ENCODE results near the gene PDGFC. TPM values are rescaled to one million over a fixed set of nuclear protein-coding genes. Genes with fewer than 3 reads are reported as not detected.

PDGFC gene, protein sequence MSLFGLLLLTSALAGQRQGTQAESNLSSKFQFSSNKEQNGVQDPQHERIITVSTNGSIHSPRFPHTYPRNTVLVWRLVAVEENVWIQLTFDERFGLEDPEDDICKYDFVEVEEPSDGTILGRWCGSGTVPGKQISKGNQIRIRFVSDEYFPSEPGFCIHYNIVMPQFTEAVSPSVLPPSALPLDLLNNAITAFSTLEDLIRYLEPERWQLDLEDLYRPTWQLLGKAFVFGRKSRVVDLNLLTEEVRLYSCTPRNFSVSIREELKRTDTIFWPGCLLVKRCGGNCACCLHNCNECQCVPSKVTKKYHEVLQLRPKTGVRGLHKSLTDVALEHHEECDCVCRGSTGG
- 88.7 and 162 TPM in 2 replicates for total RNA-seq (2014; rRNA removed; shearing (Covaris generic))

DNA sequence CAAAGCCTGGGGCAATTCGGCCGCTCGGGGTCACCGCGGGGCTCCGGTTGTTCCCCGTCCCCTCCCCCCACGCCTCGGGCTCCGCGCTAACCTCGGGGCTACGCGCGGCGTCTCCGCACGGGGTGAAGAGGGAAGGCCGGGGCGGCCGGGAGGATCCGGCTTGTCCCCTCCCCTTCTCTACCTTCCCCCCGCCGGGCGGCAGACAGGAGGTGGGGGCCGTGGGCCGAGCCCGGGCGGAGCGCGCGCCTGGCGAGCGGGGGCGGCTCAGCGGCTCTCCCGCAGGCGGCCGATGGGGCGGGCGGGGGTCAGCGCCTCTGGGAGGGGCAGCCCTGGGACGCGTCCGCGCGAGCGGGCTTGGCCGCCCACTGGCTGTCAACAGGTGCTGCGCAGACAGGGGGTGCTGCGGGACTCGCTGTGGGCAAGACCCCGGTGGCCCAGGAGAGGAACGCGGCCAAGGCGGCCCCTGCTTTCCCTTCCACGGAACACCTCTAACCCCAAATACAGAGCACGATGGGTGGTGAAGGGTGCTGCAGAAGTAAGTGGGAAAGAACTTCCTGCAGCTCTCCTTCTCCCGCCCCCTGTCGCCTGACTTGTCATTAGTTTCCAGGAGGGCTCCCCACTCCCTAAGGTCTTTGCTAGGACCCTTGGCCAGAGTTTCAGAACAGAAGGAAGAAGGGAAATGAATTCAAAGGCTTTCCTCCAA lies at the start of gene PDGFC:
Gene PDGFC, minus strand, starts transcription at position 124 of the 703 bp plus-strand sequence. CDS start 896 bp downstream, outside the sequence.
- peak; percentile 80 for DNase-seq (ENCODE audit: low read depth)

DNA sequence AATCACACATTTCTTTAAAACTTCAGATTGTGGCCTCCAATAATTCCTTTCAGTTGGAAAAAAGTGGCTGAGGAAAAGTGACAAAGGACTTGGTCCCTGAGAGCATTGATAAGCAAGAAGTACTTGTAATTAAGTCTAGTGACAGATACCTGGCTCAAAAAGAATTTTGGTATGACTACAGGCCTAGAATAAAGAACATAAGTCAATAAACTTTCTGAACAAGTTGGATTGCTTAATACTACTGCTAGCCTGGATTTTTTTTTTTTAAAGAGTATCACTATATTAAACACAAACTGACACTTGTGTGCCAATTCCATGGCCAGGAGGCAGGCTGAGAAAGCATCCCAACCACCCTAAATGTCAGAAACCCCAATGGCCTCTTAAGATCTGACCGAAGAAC lies 49.3 kb upstream of the PDGFC start:
- no peak for DNase-seq (ENCODE audit: low read depth)

DNA sequence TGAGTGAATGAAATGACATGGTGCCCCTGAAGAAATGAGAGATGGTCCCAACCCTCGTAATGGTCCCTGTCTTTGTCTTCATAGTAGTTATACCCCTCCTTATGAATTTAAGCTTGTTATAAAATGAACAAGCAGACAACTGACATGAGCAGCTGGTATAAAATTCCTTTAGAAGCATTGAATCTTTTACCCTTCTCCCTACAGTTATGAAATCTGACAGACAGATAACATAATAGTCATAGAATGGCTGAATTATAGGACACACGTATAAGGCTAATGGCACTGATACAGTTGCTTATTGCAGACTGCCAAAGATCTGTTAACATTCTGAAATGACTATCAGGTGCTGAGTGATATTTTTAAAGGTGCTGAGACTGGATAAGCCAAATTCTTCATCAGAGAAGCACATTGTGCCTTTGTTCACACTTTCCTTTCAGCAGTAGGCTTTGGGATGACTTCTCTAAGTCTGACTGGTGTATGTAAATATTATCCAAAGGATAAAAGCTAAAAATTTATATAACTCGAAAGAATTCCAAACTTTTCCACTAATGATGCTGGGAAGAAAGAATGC lies 47.4 kb upstream of the PDGFC start:
- no peak for DNase-seq (ENCODE audit: low read depth)

DNA sequence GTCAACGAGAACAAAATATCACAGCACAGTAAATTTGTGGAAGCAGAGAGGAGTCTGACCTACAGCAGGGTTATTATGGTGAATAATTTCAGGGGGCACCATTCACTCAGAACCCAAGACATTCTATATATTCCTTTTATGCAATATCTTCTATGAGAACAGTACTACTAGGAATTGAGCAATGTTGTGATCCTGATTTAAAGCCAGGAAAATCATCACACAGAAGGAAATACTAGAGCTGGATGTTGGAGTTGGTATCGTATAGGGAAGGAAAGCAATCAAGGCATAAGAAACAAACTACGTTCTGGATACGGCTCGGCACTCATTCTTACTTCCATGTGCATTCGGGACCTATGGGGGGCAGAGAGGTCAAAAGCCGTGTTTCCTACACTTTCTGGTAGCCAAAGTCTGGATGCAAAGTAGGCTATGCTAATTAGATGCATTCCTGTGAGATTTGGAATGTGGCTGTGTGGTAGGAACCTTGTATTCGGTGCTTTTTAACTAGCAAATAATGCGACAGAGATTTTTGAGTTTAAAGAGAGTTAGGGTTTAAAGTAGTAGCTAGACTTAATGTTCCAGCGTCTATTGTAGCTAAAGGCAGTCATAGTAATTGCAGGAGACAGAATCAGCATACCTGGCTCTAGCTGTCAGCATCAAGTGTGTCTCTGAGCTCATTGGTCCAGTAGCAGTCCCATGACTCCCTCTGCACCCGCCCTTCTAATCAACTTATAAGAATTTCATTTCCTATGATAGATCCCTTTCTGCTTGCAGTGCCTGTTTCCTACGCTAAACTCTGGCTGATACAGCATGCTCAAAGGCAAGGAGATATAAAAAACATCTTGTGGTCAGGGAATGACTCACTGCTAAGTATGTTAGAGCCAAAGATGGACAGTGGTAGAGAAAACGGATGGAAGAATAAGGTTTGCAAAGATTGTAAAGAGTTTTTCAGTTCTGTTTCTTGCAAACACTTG lies 43.3 kb upstream of the PDGFC start:
- DNase-seq (ENCODE audit: low read depth): peak; percentile 89

DNA sequence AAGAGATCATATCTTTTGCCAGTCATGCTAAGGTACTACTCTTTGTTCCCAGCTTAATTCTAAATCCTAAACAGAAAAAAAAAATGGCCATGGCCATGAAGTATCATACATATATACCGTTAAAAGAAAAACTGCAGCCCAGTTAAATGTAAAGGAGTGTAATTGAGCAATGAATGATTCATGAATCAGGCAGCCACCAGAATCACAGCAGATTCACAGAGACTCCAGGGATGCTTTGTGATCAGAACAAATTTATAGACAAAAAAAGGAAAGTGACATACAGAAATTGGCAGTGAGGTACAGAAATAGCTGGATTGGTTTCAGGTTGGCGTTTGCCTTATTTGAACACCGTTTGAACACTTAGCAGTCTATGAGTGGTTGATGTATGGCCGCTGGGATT lies 42.1 kb upstream of the PDGFC start:
- no peak for DNase-seq (ENCODE audit: low read depth)

DNA sequence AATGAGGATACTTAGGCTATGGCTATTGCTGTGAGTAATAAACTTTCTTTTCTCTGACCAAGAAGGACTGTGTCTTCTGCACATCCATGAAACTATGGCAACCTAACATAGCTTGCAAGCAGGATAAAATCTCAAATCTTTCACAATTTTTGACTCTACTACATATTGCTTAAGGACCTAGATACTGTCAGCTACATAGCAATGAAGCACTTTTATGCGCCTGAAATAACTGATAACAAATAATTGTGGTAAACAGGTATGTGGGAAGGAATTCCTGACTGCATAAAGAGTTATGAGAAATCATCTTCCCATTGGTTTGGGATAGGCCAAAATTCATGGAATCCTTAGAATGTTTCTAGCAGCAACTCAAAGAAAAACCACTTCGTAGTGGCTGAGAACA lies 41.2 kb upstream of the PDGFC start:
- peak; percentile 62 for DNase-seq (ENCODE audit: low read depth)

DNA sequence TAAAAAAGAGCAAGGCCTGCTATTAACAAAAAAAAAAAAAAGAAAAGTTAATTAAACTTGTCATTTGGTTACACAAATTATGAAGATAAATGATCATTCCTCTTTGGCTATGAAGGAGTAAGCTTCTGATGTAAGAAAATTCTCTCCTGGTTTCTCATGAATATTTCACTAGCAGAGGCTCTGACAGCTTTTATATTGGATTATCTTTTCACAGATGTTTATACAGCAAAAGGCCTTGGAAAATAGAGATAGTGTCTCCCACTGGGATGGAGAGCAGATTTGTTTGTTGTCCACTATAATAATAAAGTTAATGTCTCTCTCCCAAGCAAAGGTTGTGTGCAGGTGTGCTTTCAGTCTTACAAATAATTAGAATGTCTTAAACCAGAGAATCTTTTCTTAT lies 40.7 kb upstream of the PDGFC start:
- DNase-seq (ENCODE audit: low read depth): no peak

DNA sequence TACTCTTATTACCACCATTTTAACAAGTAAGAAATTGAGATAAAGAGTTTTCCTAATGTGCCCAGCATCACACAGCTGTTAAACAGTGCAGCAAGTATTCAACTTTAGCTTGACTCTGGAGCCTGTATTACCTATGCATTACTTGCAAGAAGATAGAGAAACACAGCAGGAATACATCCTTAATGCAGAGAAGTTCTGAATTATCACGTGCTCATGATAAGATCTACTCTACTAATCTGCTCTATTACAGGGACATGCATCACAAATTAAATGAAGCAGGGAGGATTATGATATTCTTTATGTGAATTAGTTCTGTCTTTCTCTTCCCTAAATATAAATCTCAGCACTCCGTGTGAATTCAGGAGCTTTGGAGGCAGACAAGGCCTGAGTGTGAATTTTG lies 39.0 kb upstream of the PDGFC start:
- no peak for DNase-seq (ENCODE audit: low read depth)

DNA sequence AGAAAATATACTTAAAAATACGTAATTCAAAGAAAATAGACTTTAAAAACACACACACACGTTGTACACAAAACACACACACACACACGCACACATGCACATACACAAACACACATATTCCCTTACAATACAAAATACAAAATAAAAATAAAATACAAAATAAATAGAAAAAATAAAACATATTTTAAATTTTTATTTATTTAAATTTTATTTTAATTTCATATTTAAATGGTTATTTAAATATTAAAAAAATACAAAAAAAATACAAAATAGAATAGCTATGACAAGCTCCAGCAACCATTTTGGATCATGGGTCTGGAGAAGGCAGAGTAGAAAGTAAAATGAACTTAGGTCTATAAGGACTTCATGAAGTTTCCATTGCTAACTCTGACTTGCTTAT lies 34.2 kb upstream of the PDGFC start:
- no peak for DNase-seq (ENCODE audit: low read depth)

DNA sequence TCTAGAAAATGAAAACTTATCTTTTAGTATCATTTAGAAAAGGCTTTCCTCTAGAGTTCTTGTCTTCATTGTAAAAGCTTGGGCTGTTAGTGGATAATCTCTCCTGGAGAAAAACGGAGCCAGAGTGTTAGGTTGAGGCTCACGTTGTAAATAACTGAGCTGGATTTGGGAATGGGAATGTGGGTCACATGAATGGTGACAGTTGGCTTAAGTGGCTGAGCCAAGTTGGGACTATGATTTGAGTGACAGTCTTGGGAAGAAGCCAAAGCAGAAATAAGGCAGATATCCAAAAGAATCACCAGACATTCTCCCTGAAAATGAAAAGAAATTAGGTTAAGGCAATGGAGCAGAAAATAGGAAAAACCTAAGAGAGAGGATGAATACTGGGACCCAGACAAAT lies 33.6 kb upstream of the PDGFC start:
- DNase-seq (ENCODE audit: low read depth): no peak

DNA sequence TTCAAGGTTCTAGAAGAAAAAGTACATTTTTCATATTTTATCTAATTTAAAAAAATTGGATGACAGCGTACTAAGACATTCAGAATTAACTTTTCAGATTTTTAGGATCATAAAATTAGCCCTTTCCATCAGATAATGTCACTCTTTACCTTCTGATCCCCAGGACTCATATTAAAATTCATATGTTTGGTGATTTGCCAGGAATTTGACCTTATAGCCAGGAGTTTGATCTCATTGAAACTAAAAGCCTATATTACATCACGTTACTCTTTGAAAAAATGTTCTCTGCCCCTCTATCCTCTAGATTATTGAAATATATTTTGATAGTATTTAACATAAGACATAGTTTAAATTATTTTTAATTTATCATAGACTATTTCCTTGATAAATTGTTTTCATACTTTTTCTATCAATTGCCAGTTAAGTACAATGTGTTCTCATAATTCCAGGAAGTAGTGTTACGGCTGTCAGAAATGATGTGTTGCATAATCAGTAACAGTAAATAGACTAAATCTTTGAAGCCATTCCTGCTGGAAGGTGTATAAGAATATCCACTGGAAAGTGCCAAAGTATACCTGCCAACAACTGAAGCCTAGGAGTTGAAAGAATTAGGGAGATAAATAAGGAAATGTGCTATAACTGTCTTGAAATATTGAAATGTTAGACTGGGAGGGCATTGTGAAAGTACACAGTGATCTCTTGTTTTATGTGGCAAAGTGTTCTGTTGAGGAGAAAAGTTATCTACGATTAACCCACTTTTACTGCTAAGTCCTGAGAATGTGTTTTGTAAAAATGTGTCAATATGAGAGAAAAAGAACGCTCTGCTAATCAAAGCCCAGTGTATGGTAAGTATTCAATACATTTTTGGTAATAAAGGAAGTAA lies 32.9 kb upstream of the PDGFC start:
- DNase-seq (ENCODE audit: low read depth): no peak

DNA sequence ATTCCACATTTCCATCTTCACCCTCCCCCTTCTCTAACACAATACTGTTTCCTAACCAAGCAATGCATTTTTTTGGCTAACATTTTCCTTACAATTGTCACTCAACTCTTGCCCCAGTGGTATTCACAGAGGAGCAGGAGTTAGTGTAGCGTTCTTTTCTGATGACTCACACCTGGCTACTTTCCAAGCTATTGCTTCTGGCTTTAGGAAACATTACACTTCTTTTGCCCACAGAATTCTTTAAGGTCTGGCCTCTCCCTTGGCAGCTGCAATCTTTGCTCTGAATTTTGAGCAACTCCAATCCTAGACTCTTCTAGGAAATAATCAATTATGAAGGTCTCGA lies 27.5 kb upstream of the PDGFC start:
- DNase-seq (ENCODE audit: low read depth): peak; percentile 97

DNA sequence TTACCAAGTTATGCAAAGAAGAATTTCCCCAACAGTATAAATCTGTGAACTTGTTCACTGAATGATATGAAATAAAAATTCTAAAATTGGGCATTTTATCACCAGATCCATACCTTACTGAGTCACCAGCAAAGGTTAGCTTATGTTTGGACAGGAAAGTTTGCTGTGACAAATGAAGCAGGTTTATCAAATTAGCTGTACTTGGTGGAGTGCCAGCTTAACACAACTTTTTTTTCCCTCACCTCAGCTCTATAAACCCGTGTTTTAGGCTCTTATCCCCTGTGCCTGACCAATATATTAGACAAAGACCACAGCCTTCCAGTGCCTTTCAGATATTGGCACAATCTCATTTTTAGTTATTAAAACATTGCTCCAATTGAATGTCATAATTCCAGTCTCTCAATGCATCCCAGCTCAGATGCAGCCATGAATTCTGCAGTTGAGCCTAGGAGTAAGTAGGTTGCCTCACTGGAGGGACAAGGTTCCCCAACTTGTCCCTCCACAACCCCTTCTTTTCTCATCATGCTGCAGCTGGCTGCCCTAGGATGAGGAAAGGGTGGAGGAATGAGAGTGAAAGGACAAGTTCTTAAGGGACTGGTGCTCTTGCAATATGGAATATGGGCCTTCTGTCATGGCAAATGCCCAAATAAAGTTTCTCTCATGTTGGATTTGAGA lies 27.0 kb upstream of the PDGFC start:
- peak; percentile 55 for DNase-seq (ENCODE audit: low read depth)

DNA sequence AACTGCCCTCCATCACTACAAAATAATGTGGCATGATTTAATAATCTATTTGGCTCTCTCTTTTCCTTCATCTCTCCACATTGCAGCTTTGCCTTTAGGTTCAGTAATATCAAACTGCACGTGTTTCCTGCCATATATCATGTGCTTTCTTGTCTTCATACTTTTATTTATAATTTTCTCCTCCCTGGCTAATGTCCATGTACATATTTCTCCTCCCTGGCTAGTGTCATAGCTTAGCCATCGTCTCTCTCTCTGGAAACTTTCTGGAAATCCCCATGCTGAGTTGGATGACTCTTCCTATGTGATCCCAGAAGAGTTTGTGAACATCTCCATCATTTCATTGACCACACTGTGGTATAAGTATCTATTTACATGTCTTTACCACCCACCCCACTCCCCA lies 21.3 kb upstream of the PDGFC start:
- no peak for DNase-seq (ENCODE audit: low read depth)

DNA sequence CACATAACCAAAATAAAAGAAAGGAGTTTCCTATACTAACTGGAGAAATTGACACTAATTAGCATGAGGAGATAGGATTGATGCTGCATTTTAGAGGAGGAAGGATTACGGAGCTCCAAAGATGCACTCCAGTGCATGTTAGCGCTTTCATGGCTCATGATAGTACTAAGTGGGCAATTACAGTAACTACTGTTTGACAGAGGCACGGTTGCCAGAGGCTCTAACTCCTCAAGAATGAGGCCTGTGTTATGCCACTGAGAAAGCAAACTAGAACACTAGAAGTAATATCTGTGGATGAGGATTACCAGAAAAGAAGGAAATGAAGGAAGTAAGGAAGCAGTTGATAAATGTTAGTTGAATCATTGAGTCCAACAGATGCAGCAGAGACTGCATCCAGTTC lies 19.6 kb upstream of the PDGFC start:
- DNase-seq (ENCODE audit: low read depth): no peak

DNA sequence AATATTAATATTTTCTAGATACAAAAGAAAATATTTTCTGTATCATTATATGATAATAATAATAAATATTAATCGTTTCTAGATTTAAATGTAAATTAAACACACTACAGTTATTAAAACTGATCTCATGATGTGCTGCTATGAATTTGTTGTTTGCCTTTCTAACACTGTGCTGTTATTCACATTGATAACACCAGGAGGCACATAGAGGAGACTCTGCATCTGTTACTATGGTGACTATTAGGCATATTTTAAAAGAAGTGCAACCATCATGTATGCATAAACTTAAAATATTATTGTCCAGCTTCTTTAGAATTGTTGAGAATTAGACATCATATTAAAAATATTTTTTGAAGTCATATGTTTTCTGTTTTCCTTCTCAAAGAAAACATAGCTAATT lies 11.8 kb upstream of the PDGFC start:
- DNase-seq (ENCODE audit: low read depth): no peak

DNA sequence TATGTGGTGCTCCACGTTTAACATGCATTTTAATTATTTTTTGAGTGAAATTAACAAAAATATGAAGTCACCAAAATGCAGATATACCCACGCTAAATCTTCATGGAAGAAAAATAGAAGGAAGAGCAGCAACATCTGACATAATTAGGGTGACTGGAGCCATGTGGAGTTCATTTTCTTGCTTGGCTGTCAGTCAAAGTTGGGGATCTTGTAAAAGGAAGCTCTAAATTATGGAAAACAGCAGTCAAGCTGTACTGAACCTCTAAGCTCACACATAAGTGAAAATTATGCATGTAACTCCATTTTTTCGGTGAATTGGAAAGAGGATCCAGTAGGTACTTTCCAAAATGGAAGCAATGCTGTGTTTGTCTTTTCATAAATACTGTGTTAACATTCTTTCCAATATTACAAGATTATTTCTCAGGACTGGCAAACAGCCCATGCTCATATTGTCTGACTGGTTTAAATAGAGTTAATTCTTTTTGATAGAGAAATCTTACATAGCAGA lies 9.7 kb upstream of the PDGFC start:
- no peak for DNase-seq (ENCODE audit: low read depth)

DNA sequence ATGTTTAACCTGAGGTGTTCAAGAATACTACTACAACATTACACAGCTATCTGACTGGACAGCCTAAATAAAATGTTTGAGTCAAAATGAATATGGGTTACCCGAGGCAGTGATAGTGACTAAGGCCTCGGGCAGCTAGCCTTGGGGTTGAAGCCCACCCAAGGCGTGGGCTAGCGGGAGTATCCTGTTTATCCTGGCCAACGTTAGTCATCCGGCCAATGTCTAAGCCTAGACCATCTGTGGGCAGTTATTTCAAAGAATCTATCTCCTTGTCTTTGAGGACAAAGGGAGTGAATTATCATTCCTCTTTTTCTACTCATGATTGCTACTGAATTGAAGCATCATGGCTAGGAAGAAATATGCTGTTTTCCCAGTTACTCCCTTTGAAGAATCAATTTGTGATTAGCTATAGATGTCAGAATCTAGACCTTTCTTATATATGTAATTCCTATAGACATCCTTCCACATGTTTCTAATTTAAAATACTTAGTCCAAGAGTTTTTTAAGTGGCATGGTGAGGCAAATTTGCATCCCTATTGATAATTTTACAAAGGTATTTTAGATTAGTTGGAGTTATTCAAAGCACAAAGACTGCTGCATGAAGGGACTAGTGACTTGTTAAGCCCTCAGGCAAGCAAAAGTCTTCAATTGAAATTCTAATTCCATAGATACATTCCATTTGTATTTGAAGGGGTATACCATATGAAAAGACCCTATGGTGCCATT lies 6.0 kb upstream of the PDGFC start:
- DNase-seq (ENCODE audit: low read depth): peak; percentile 81

DNA sequence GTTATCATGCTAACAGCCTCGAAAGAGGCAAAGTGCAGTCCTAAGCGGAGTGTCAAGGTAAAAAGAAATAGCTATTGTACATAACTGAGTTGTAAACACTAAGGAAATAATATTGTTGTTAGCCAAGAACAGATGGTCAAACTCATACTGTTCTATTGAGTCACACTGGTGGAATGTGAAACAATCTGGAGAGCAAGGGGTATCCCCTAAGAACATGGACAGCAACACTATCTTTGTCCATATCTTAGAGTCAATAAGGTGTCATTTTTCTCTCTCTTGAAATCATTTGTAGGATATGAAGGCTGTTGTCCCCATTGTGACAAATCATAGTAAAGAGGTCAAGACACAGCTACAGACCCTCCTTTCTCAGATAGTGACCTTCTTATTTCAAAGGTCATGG lies 4.5 kb upstream of the PDGFC start:
- peak; percentile 91 for DNase-seq (ENCODE audit: low read depth)

DNA sequence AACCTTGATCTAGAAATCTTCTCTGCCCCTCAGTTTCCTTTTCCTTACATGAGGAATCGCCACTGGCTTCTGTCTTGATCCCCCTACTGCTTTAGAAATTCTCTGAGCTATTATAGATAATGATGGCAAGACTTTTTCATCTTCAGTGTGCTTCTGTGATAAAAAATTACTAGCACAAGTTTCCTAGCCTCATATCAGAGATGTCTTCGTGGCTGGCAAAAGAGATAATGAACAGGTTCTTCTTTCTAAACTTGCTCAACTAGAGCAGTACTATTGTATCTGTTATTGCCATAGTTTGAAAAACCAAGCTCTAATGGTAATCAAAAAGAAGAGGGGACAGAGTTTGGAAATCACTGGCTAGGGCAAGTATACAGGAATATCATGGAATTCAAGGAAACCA lies 4.1 kb upstream of the PDGFC start:
- DNase-seq (ENCODE audit: low read depth): no peak

Measured in M059J (cell line).